ENCODE results near the gene RABEPK. TPM values are rescaled to one million over a fixed set of nuclear protein-coding genes. Genes with fewer than 3 reads are reported as not detected.

RABEPK gene
- total RNA-seq, 1 experiment from 2014 or later, result 22.6 TPM

DNA sequence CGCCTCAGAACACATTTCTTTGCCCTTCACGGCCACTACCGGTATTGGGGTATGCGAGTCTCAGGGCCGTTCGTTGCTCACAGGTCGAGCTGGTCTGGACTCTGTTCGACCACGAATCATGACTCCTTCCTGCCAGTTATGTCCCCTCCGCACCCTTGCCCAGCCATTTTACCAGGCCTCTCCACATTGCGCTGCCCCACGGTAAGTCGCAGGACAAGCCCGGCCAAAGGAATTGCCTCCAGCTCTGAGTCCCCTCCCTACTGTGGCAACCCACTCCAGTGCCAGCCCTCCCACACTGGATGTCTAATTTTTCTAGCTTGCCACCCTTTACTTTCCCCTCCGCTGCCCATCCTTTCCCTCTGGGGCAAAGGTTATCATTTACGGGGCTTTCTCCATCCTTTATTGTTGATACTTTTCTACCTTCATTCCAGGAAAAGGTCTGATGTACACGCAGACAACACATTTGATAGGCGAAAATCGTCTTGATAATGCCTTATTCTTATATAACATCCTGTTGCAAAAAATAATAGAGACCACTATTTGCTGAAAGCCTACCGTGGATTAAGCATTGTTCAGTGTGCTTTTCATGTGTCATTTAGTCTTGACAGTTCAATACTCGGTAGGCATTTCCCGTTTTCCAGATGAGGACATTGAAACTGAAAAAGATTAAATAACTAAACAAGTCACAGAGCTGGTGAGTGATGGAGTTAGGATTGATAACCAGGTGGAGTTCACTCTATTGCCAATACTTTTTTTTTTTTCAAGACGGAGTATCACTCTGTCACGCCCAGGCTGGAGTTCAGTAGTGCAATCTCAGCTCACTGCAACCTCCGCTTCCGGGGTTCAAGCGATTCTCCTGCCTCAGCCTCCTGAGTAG is 41.8 kb downstream of the RABEPK start:
- Histone ChIP-seq H3K27me3 (ENCODE audit: low read length) (no peaks in the 10 kb centered on the region), H3K4me3 (ENCODE audit: low read length) (peak overlapping the region; percentile 79), H3K9ac (ENCODE audit: low read length) (peak overlapping the region; percentile 83), H2AFZ (ENCODE audit: low read length) (no peak overlapping the region), H3K27ac (ENCODE audit: low read length) (peak overlapping the region; percentile 38), H4K20me1 (ENCODE audit: insufficient read depth, low read depth, low read length) (peaks cover 27% of the 10 kb centered on the region), H3K36me3 (ENCODE audit: insufficient read depth, low read length) (peaks cover 34% of the 10 kb centered on the region), H3K9me3 (ENCODE audit: low read length) (no peaks in the 10 kb centered on the region), H3K4me1 (ENCODE audit: low read length) (peaks cover 29% of the 10 kb centered on the region), H3K4me2 (ENCODE audit: low read depth, low read length, poor library complexity, severe bottlenecking) (peak overlapping the region; percentile 74), H3K9me2 (replicated peaks; ENCODE audit: insufficient read depth, low read length) (no peaks in the 10 kb centered on the region), H3K79me2 (ENCODE audit: low read length) (peaks cover 34% of the 10 kb centered on the region)
- DNase-seq, result peak; percentile 66

- peaks cover 28% of the 10 kb centered on the region for H3K79me2 ChIP-seq (ENCODE audit: low read length)
- H3K4me3 ChIP-seq (ENCODE audit: low read length), result no peak overlapping the region
- no peak for DNase-seq
- H3K9me3 ChIP-seq (ENCODE audit: low read length), result no peaks in the 10 kb centered on the region
- peaks cover 20% of the 10 kb centered on the region for H3K4me1 ChIP-seq (ENCODE audit: low read length)
- no peaks in the 10 kb centered on the region for H3K27me3 ChIP-seq (ENCODE audit: low read length)
- H3K9me2 ChIP-seq (replicated peaks; ENCODE audit: insufficient read depth, low read length), result no peaks in the 10 kb centered on the region
- H3K27ac ChIP-seq (ENCODE audit: low read length), result no peak overlapping the region
- no peak overlapping the region for H3K9ac ChIP-seq (ENCODE audit: low read length)
- H3K36me3 ChIP-seq (ENCODE audit: insufficient read depth, low read length), result peaks cover 18% of the 10 kb centered on the region
- no peak overlapping the region for H3K4me2 ChIP-seq (ENCODE audit: low read depth, low read length, poor library complexity, severe bottlenecking)
- H4K20me1 ChIP-seq (ENCODE audit: insufficient read depth, low read depth, low read length), result peaks cover 19% of the 10 kb centered on the region; the same call in 1 of the 2 replicates
- H2AFZ ChIP-seq (ENCODE audit: low read length), result no peak overlapping the region
These were observed 43.5 kb downstream of the RABEPK start for GRCh38 chr9:125243792-125244260.

GRCh38 chr9:125246261-125246667 is 45.9 kb downstream of the RABEPK start:
- H2AFZ ChIP-seq (ENCODE audit: low read length), result no peak overlapping the region

DNA sequence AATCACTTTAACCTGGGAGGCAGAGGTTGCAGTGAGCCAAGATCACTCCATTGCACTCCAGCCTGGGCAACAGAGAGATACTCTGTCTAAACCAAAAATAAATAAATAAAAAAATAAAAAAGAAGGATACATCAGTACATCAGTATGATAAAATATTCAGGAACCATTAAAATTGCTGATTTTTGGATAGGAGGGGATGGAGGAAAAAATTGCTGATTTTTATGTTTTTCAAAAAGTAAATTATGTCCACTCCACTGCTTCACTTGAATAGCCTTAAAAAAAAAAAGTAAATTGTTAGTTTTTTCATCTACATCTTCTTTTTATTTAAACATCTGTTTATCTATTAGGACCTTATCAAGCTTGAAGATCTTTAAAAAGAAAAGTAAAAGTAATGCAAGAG is 53.9 kb downstream of the RABEPK start:
- Histone ChIP-seq H3K9me2 (replicated peaks; ENCODE audit: insufficient read depth, low read length) (no peaks in the 10 kb centered on the region), H3K4me1 (ENCODE audit: low read length) (peaks cover 5% of the 10 kb centered on the region), H3K27me3 (ENCODE audit: low read length) (no peaks in the 10 kb centered on the region), H2AFZ (ENCODE audit: low read length) (no peak overlapping the region), H3K27ac (ENCODE audit: low read length) (no peak overlapping the region), H3K4me2 (ENCODE audit: low read depth, low read length, poor library complexity, severe bottlenecking) (no peak overlapping the region), H3K9me3 (ENCODE audit: low read length) (no peaks in the 10 kb centered on the region), H3K36me3 (ENCODE audit: insufficient read depth, low read length) (no peaks in the 10 kb centered on the region), H3K9ac (ENCODE audit: low read length) (no peak overlapping the region), H3K79me2 (ENCODE audit: low read length) (no peaks in the 10 kb centered on the region), H4K20me1 (ENCODE audit: insufficient read depth, low read depth, low read length) (no peaks in the 10 kb centered on the region), H3K4me3 (ENCODE audit: low read length) (no peak overlapping the region)
- DNase-seq, result no peak

More at GRCh38 chr9:125246261-125246667, 45.9 kb downstream of the RABEPK start:
- no peaks in the 10 kb centered on the region for H3K9me3 ChIP-seq (ENCODE audit: low read length)
- no peaks in the 10 kb centered on the region for H3K27me3 ChIP-seq (ENCODE audit: low read length)
- no peaks in the 10 kb centered on the region for H4K20me1 ChIP-seq (ENCODE audit: insufficient read depth, low read depth, low read length)
- no peaks in the 10 kb centered on the region for H3K9me2 ChIP-seq (replicated peaks; ENCODE audit: insufficient read depth, low read length)
- no peak overlapping the region for H3K4me3 ChIP-seq (ENCODE audit: low read length)
- H3K79me2 ChIP-seq (ENCODE audit: low read length), result peaks cover 7% of the 10 kb centered on the region; the same call in 1 of the 2 replicates
- H3K4me2 ChIP-seq (ENCODE audit: low read depth, low read length, poor library complexity, severe bottlenecking), result no peak overlapping the region
- peaks cover 5% of the 10 kb centered on the region for H3K4me1 ChIP-seq (ENCODE audit: low read length)
- no peak overlapping the region for H3K27ac ChIP-seq (ENCODE audit: low read length)
- DNase-seq, result no peak
- H3K36me3 ChIP-seq (ENCODE audit: insufficient read depth, low read length), result no peaks in the 10 kb centered on the region
- H3K9ac ChIP-seq (ENCODE audit: low read length), result no peak overlapping the region

DNA sequence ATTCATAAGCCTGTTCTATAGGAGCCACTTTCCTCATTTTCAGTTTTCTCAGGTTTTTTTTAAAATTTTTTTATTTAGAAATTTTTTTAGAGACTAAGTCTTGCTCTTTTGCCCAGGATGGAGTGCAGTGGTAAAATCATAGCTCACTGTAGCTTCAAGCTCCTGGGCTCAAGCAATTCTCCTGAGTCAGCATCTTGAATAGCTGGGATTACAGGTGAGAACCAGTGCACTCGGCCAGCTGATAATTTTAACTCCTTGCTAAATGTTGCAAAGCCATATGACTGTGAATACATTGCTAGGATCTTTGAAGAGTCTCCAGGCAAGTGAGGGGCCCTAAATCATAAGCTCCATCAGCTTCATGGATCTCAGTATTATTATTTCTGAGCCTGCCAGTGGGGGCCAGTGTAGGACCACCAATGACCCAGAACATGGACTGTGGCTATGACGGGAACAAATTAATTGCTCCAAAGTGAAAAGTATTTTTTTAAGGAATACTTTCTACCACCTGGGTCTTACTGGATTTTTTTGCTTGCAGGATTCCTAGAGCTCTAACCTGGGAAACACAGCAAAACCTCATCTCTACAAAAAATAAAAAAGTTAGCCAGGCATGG is 55.5 kb downstream of the RABEPK start:
- DNase-seq, result peak; percentile 65
- H3K27me3 ChIP-seq (ENCODE audit: low read length), result no peaks in the 10 kb centered on the region
- no peaks in the 10 kb centered on the region for H4K20me1 ChIP-seq (ENCODE audit: insufficient read depth, low read depth, low read length)
- no peaks in the 10 kb centered on the region for H3K9me2 ChIP-seq (replicated peaks; ENCODE audit: insufficient read depth, low read length)
- H3K4me3 ChIP-seq (ENCODE audit: low read length), result no peak overlapping the region
- H2AFZ ChIP-seq (ENCODE audit: low read length), result no peak overlapping the region
- no peak overlapping the region for H3K9ac ChIP-seq (ENCODE audit: low read length)
- no peaks in the 10 kb centered on the region for H3K9me3 ChIP-seq (ENCODE audit: low read length)
- no peak overlapping the region for H3K4me2 ChIP-seq (ENCODE audit: low read depth, low read length, poor library complexity, severe bottlenecking)
- H3K27ac ChIP-seq (ENCODE audit: low read length), result no peak overlapping the region
- no peaks in the 10 kb centered on the region for H3K36me3 ChIP-seq (ENCODE audit: insufficient read depth, low read length)
- peaks cover 11% of the 10 kb centered on the region for H3K4me1 ChIP-seq (ENCODE audit: low read length)
- H3K79me2 ChIP-seq (ENCODE audit: low read length), result no peaks in the 10 kb centered on the region

DNA sequence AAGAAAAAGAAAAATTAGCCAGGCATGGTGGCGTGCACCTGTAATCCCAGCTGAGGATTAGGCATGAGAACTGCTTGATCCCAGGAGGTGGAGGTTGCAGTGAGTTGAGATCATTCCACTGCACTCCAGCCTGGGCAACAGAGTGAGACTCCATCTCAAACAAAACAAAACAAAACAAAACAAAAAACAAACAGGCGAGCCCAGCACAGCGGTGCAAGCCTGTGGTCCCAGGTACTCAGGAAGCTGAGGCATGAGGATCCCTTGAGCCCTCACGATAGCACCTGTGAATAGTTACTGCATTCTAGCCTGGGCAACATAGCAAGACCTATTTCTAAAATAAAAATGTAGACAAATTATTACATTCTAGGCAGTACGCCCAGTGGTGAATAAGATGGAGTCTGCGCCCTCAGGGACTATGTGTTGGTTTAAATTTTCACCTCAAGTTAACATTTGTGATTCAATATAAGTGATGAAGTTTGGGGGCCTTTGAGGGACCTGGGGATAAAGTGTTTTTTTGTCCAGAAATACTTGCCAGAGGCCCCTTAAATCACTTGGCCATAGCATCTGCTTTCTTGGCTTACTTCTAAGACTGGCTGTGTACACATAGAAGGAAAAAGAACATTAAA is 57.9 kb downstream of the RABEPK start:
- Histone ChIP-seq H3K9me3 (ENCODE audit: low read length) (no peaks in the 10 kb centered on the region), H3K79me2 (ENCODE audit: low read length) (peaks cover 16% of the 10 kb centered on the region), H3K27ac (ENCODE audit: low read length) (no peak overlapping the region), H4K20me1 (ENCODE audit: insufficient read depth, low read depth, low read length) (peaks cover 12% of the 10 kb centered on the region; the same call in 1 of the 2 replicates), H3K4me1 (ENCODE audit: low read length) (peaks cover 27% of the 10 kb centered on the region), H3K9me2 (replicated peaks; ENCODE audit: insufficient read depth, low read length) (no peaks in the 10 kb centered on the region), H3K9ac (ENCODE audit: low read length) (no peak overlapping the region), H3K36me3 (ENCODE audit: insufficient read depth, low read length) (no peaks in the 10 kb centered on the region), H3K4me3 (ENCODE audit: low read length) (no peak overlapping the region), H2AFZ (ENCODE audit: low read length) (no peak overlapping the region), H3K27me3 (ENCODE audit: low read length) (no peaks in the 10 kb centered on the region), H3K4me2 (ENCODE audit: low read depth, low read length, poor library complexity, severe bottlenecking) (no peak overlapping the region)
- no peak for DNase-seq

GRCh38 chr9:125258832-125259534 is 58.6 kb downstream of the RABEPK start:
- H4K20me1 ChIP-seq (ENCODE audit: insufficient read depth, low read depth, low read length), result peaks cover 12% of the 10 kb centered on the region; the same call in 1 of the 2 replicates
- 0 out of 2 replicates have a peak overlapping the region, but pooled peaks have one; percentile 16 for H3K9ac ChIP-seq (ENCODE audit: low read length)
- H3K79me2 ChIP-seq (ENCODE audit: low read length), result peaks cover 23% of the 10 kb centered on the region
- H3K27ac ChIP-seq (ENCODE audit: low read length), result no peak overlapping the region
- H3K36me3 ChIP-seq (ENCODE audit: insufficient read depth, low read length), result no peaks in the 10 kb centered on the region
- H2AFZ ChIP-seq (ENCODE audit: low read length), result no peak overlapping the region
- H3K9me2 ChIP-seq (replicated peaks; ENCODE audit: insufficient read depth, low read length), result no peaks in the 10 kb centered on the region
- H3K27me3 ChIP-seq (ENCODE audit: low read length), result no peaks in the 10 kb centered on the region
- no peak for DNase-seq
- no peak overlapping the region for H3K4me2 ChIP-seq (ENCODE audit: low read depth, low read length, poor library complexity, severe bottlenecking)
- no peak overlapping the region for H3K4me3 ChIP-seq (ENCODE audit: low read length)
- H3K9me3 ChIP-seq (ENCODE audit: low read length), result no peaks in the 10 kb centered on the region
- peaks cover 29% of the 10 kb centered on the region for H3K4me1 ChIP-seq (ENCODE audit: low read length)

Measured in Karpas-422 (cell line).